Measurements from ENCODE around the gene VPREB1. TPM values are rescaled to one million over a fixed set of nuclear protein-coding genes. Genes with fewer than 3 reads are reported as not detected.
"Not testable (repeated sequence)": the region's sequence is repeated elsewhere in the genome, so short reads cannot be mapped to it uniquely, and the experiment has no call there.

VPREB1 gene
- total RNA-seq, 6 experiments from 2014 or later: not detected

GRCh38 chr22:22245256-22245909, 797 bp downstream of the VPREB1 start:
- H3K4me3 Mint-ChIP-seq: no peak overlapping the region
- no peak overlapping the region for H3K27ac Mint-ChIP-seq
- DNase-seq: no peak
- no peaks in the 10 kb centered on the region for H3K36me3 Mint-ChIP-seq (ENCODE audit: low read depth)
- peaks cover 49% of the 10 kb centered on the region for H3K27me3 Mint-ChIP-seq (ENCODE audit: insufficient read depth)
- H3K9me3 Mint-ChIP-seq: no peaks in the 10 kb centered on the region
- H3K4me1 Mint-ChIP-seq (ENCODE audit: low read depth): no peaks in the 10 kb centered on the region
- no peak for TF ChIP-seq CTCF (IDR thresholded peaks at IDR 0.05)

DNA sequence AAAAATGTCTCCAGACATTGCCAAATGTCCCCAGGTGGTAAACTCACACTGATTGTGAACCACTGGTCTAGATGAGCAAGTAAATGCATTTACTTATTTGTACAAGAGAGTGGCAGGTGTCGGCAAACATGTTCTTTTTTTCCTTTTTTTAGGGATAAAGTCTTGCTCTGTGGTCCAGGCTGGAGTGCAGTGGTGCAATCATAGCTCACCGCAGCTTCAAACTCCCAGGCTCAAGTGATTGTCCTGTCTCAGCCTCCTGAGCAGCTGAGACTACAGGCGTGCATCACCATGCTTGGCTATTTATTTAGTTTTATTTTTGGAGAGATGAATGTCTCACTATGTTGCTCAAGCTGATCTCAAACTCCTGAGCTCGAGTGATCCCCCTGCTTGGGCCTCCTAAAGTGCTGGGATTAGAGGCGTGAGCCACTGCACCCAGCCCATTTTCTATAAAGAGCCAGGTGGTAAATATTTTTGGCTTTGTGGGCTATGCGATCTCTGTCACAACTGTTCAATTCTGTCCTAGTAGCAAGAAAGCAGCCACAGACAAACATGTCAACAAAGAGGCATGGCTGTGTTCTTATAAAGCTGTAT, 1.4 kb downstream of the VPREB1 start:
- Mint-ChIP-seq H3K4me1 (ENCODE audit: low read depth) (no peaks in the 10 kb centered on the region), H3K36me3 (ENCODE audit: low read depth) (no peaks in the 10 kb centered on the region), H3K9me3 (no peaks in the 10 kb centered on the region), H3K4me3 (no peak overlapping the region), H3K27ac (no peak overlapping the region), H3K27me3 (ENCODE audit: insufficient read depth) (peaks cover 51% of the 10 kb centered on the region)
- no peak for DNase-seq
- no peak for TF ChIP-seq CTCF (IDR thresholded peaks at IDR 0.05)

DNA sequence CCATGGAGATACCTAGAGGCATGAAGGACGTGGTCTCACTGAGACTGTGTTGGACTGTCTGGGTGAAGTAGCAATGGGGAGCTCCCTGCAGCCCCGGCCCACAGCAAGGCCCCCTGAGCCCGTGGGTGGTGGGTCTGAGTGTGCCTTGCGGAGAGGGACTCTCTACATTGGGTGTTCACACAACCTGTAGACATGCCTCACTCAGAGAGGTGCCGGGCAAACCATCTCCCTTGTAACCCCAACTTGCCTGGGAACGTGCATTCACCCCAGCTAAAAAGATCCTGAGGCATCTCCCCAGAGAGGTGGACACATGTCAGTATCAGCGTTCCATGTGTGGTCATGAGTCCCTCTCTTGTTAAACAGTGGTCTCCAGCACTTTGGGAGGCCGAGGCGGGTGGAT, 2.1 kb downstream of the VPREB1 start:
- no peaks in the 10 kb centered on the region for H3K4me1 Mint-ChIP-seq (ENCODE audit: low read depth)
- no peak overlapping the region for H3K4me3 Mint-ChIP-seq
- H3K27me3 Mint-ChIP-seq (ENCODE audit: insufficient read depth): peaks cover 45% of the 10 kb centered on the region
- DNase-seq: no peak
- no peak overlapping the region for H3K27ac Mint-ChIP-seq
- no peak for TF ChIP-seq CTCF (IDR thresholded peaks at IDR 0.05)
- no peaks in the 10 kb centered on the region for H3K36me3 Mint-ChIP-seq (ENCODE audit: low read depth)
- no peaks in the 10 kb centered on the region for H3K9me3 Mint-ChIP-seq

- no peaks in the 10 kb centered on the region for H3K36me3 Mint-ChIP-seq (ENCODE audit: low read depth)
- no peaks in the 10 kb centered on the region for H3K4me1 Mint-ChIP-seq (ENCODE audit: low read depth)
- TF ChIP-seq CTCF (IDR thresholded peaks at IDR 0.05): no peak
- peaks cover 36% of the 10 kb centered on the region for H3K27me3 Mint-ChIP-seq (ENCODE audit: insufficient read depth)
- H3K9me3 Mint-ChIP-seq: no peaks in the 10 kb centered on the region
- H3K4me3 Mint-ChIP-seq: no peak overlapping the region
- H3K27ac Mint-ChIP-seq: no peak overlapping the region
- DNase-seq: no peak
Observed at GRCh38 chr22:22248878-22249277, 4.3 kb downstream of the VPREB1 start.

- H3K9me3 Mint-ChIP-seq; H3K27ac Mint-ChIP-seq; DNase-seq; H3K36me3 Mint-ChIP-seq (ENCODE audit: low read depth); H3K4me1 Mint-ChIP-seq (ENCODE audit: low read depth); H3K4me3 Mint-ChIP-seq: not testable (repeated sequence)
- peaks cover 34% of the 10 kb centered on the region for H3K27me3 Mint-ChIP-seq (ENCODE audit: insufficient read depth)
Observed at GRCh38 chr22:22250651-22251050, 6.1 kb downstream of the VPREB1 start.

- not testable (repeated sequence) for H3K27me3 Mint-ChIP-seq (ENCODE audit: insufficient read depth); H3K36me3 Mint-ChIP-seq (ENCODE audit: low read depth); H3K4me3 Mint-ChIP-seq; DNase-seq; H3K27ac Mint-ChIP-seq; H3K4me1 Mint-ChIP-seq (ENCODE audit: low read depth); H3K9me3 Mint-ChIP-seq
Observed at GRCh38 chr22:22256133-22256532, 11.5 kb downstream of the VPREB1 start.

- not testable (repeated sequence) for H3K9me3 Mint-ChIP-seq; H3K27me3 Mint-ChIP-seq (ENCODE audit: insufficient read depth); H3K4me3 Mint-ChIP-seq; DNase-seq; H3K36me3 Mint-ChIP-seq (ENCODE audit: low read depth); H3K27ac Mint-ChIP-seq
- H3K4me1 Mint-ChIP-seq (ENCODE audit: low read depth): peaks cover 17% of the 10 kb centered on the region
Observed at GRCh38 chr22:22258597-22259415, 14.2 kb downstream of the VPREB1 start.

DNA sequence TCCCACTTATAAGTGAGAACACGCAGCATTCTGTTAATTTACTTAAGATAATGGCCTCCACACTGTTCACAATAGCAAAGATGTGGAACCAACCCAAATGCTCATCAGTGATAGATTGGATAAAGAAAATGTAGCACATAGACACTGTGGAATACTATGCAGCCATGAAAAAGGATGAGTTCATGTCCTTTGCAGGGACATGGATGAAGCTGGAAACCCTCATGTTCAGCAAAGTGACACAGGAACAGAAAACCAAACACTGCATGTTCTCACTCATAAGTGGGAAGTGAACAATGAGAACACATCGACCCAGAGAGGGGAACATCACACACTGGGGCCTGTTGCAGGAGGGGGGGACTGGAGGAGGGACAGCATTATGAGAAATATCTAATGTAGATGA, 15.6 kb downstream of the VPREB1 start:
- DNase-seq; H3K9me3 Mint-ChIP-seq; H3K27me3 Mint-ChIP-seq (ENCODE audit: insufficient read depth); H3K27ac Mint-ChIP-seq; H3K4me3 Mint-ChIP-seq; H3K36me3 Mint-ChIP-seq (ENCODE audit: low read depth): not testable (repeated sequence)
- H3K4me1 Mint-ChIP-seq (ENCODE audit: low read depth): peaks cover 18% of the 10 kb centered on the region

GRCh38 chr22:22260586-22260985, 16.0 kb downstream of the VPREB1 start:
- not testable (repeated sequence) for H3K27ac Mint-ChIP-seq; H3K36me3 Mint-ChIP-seq (ENCODE audit: low read depth); H3K9me3 Mint-ChIP-seq; DNase-seq; H3K4me3 Mint-ChIP-seq; H3K27me3 Mint-ChIP-seq (ENCODE audit: insufficient read depth)
- peaks cover 22% of the 10 kb centered on the region for H3K4me1 Mint-ChIP-seq (ENCODE audit: low read depth)

Measured in HFFc6 (cell line).